ENCODE results near the gene TTC39B.

- TF ChIP-seq GATA3 (IDR thresholded peaks at IDR 0.05; ENCODE audit: low read depth, low read length) (no peak), GATA2 (IDR thresholded peaks at IDR 0.05; ENCODE audit: low read depth, low read length) (no peak)
These were observed 17.4 kb downstream of the TTC39B start for GRCh38 chr9:15289603-15290002.

Measured in SH-SY5Y (cell line).